Left cardiac atrium (tissue), 4 donors: ENCODE results near the gene GLOD4. TPM values are rescaled to one million over a fixed set of nuclear protein-coding genes. Genes with fewer than 3 reads are reported as not detected.
"Not testable (repeated sequence)": the region's sequence is repeated elsewhere in the genome, so short reads cannot be mapped to it uniquely, and the experiment has no call there.

Experiments
- ATAC-seq, 2 donors: fragments of 200-7000 bp; cut with Tn5 transposase; one replicate each; pipeline ENCODE4 v1.9.1; 2020; ENCODE audit warnings: mild to moderate bottlenecking in 2 of 2, moderate library complexity in 2 of 2
- DNase-seq: peaks from one replicate; pipeline ENCODE4 v3.0.0-alpha.2; 2020
- intact Hi-C, 2 donors: fragments of 100-400 bp; cut with DNase I; formaldehyde crosslinking; loops; one replicate each; pipeline versions ENCODE4 v1.14.1 to v1.15.1; 2022 to 2023
- total RNA-seq, 2 donors: library from RNA; stranded (reverse); fragmentation: NEBNext Ultra II Directional; extraction: Animal tissue kit (Norgen Biotek cat#: 25700); gene quantifications; one replicate each; pipeline ENCODE4 v1.2.1, GENCODE V29; 2021
- donor health status: DM: no; HTN: yes; CAD: no.
- donor health status: DM: no; HTN: yes; CAD: no; lungs with severe emphysema.
- donor health status: DM: yes; HTN: yes; CAD: no.
- donor health status: Dilated cardiomyopathy.

Gene GLOD4
- total RNA-seq, 2 donors from 2014 or later, result 32.7 to 41.1 TPM

GRCh38 chr17:804541-805435 lies 22.7 kb upstream of the GLOD4 start:
- peak in 1 of 2 donors; percentile 21 for ATAC-seq
- intact Hi-C loops, result no loop called here
- DNase-seq, result no peak

GRCh38 chr17:802901-803881 lies 21.1 kb upstream of the GLOD4 start:
- DNase-seq (no peak), ATAC-seq (no peak)
- intact Hi-C loops, result no loop called here

- intact Hi-C loops, result no loop called here
- no peak for DNase-seq
- no peak for ATAC-seq
Measured at GRCh38 chr17:802481-802880, 20.4 kb upstream of the GLOD4 start.

- intact Hi-C loops, result no loop called here
- DNase-seq, result no peak
- no peak for ATAC-seq
Measured at GRCh38 chr17:801660-802059, 19.6 kb upstream of the GLOD4 start.

DNA sequence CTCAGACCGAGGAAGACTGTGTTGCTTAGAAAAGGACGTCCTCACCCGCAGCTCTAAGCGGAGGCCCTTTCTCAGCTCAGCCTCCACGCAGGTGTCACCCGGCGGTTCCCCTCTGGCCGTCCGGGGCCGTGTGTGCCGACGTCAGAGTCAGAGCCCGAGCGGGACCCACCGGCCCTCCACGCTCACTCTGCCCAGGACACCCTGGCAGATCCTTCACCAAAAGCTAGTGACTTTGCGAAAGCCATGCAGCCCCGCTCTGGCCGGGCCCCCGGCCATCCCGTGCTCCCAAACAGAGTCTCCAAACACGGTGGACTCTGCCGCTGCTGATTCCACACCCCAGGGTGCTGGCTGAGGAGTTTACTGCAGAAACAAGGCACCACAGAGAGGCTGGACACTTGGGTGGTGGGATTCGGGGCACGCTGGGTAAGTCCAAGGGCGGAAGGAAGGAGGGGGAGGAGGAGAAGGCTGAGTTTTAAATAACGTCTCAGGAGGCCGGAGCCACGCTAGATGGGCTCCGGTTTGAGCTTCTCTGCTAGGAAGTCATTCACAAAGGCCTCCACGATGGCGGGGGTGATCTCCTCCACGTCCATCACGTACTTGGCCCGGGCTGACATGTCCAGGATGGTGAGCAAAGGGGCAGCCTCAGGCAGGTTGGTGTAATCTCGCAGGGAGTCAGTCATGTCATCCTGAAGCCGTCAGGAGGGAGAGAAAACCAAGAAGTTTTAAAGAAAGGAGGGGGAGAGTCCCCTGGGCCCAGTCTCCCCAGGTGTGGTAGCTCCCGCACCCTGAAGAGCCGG lies 18.6 kb upstream of the GLOD4 start:
- ATAC-seq, result no peak
- no peak for DNase-seq
- intact Hi-C loops, result no loop called here

DNA sequence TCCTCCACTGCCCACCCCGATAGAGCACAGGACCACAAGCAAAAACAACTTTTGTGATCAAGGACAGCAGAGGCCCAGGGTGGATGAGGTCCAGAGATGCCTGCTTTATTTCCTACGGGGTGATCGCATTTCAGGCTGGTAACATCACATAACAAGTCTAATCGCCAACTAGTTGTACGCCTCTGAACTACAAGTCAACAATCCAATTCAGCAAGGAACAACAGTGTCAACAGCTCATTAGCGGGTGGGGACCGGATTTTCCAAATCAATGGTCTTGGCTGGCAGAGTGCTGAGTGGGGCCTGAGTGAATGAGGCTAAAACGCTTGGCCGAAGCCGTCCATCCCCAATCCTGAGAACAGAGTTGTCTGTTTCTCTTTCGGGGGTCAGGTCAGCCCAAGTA lies 17.2 kb upstream of the GLOD4 start:
- intact Hi-C loops, result loop anchor here (5.0 to 10.0 kb wide), 2 partner anchors 46 to 178 kb away; partner anchors contain the start of gene NXN (in 1 of the 2)
- DNase-seq (no peak), ATAC-seq (no peak)

GRCh38 chr17:798246-798645 lies 16.2 kb upstream of the GLOD4 start:
- intact Hi-C loops, result loop anchor here (5.0 to 10.0 kb wide), 2 partner anchors 47 to 179 kb away; partner anchors contain the start of gene NXN (in 1 of the 2)
- DNase-seq (no peak), ATAC-seq (no peak)

GRCh38 chr17:797236-797840 lies 15.3 kb upstream of the GLOD4 start:
- intact Hi-C loops, result loop anchor here (5.0 to 10.0 kb wide), 2 partner anchors 47 to 180 kb away; partner anchors contain the start of gene NXN (in 1 of the 2)
- no peak for ATAC-seq
- DNase-seq, result no peak

GRCh38 chr17:796609-797008 lies 14.5 kb upstream of the GLOD4 start:
- DNase-seq (no peak), ATAC-seq (no peak)
- intact Hi-C loops, result loop anchor here (5.0 to 10.0 kb wide), 2 partner anchors 48 to 181 kb away; partner anchors contain the start of gene NXN (in 1 of the 2)

- ATAC-seq (no peak), DNase-seq (no peak)
- intact Hi-C loops, result loop anchor here (2.0 to 10.0 kb wide), 3 partner anchors 49 to 185 kb away; partner anchors contain the start of gene NXN (in 1 of the 2)
Measured at GRCh38 chr17:795721-796120, 13.6 kb upstream of the GLOD4 start.

DNA sequence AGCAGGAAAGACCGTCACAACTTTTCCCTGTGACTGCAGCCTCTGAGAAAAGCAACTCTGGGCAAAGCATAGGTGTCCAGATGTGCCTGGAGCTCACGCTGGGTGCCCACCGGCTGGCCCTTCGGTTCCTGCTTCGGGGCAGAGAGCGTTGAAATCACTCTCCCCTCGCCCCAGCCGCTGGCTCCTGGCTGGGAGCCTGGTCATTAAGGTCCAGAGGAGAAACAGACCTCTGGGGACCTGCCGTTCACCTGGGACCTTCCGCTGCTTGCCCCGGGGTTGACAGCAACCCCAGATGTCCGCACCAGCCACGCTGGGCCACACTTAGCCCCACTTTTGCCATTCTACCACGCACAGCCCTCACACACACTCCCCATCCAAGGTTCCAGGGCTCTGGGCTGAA lies 13.2 kb upstream of the GLOD4 start:
- DNase-seq (no peak), ATAC-seq (peak in 1 of 2 donors; percentile 3)
- intact Hi-C loops, result loop anchor here (2.0 to 10.0 kb wide), 3 partner anchors 50 to 186 kb away; partner anchors contain the start of gene NXN (in 1 of the 2)

DNA sequence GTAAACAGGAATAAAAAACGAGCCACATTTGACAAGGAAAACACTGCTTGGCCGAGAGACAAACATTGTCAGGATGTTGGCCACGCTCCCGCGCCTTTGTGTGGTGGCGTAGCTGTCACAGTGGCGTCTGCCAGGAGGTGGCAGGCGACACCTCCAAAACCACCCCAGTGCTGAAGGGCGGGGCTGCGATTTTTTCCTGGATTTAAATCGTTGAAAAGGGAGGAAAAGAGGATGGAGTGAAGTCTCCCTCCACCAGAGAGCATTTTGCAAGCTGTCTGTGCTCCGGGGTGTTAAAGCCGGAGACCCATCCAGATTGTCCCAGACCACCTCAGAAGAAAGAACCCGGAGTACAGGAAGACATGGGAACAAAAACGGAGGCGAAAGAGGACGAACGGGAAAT lies 12.8 kb upstream of the GLOD4 start:
- DNase-seq, result peak; percentile 91
- ATAC-seq, result peak; percentile 61 to 69
- intact Hi-C loops, result loop anchor here (2.0 to 10.0 kb wide), 4 partner anchors 50 to 262 kb away; partner anchors contain the start of gene NXN (in 1 of the 2)

- DNase-seq (no peak), ATAC-seq (no peak)
- intact Hi-C loops, result loop anchor here in 1 of 2 donors (5.0 to 10.0 kb wide), 2 partner anchors 53 to 265 kb away; no protein-coding TSS in a partner anchor
Measured at GRCh38 chr17:792277-792676, 10.2 kb upstream of the GLOD4 start.

GRCh38 chr17:791829-792228 lies 9.7 kb upstream of the GLOD4 start:
- DNase-seq (no peak), ATAC-seq (no peak)
- intact Hi-C loops, result loop anchor here in 1 of 2 donors (5.0 to 10.0 kb wide), 2 partner anchors 53 to 265 kb away; no protein-coding TSS in a partner anchor

DNA sequence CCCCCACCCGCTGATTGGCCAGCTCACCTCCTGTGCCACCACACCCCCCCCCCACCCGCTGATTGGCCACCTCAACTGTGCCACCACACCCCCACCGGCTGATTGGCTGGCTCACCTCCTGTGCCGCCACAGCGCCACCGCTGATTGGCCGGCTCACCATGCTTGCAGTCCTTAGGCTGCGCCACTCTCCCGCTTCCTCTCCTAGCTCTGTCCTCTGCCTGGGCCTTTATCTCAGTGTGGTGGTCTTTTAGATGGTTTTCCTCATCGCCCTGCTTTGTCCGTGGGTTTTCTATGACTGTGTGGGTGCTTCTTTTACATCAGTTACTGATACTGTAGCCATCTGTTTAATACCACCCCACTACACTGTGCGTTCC lies 8.8 kb upstream of the GLOD4 start:
- not testable (repeated sequence) for ATAC-seq
- intact Hi-C loops, result loop anchor here in 1 of 2 donors (5.0 to 10.0 kb wide), 2 partner anchors 54 to 266 kb away; no protein-coding TSS in a partner anchor
- DNase-seq, result peak; percentile 46

DNA sequence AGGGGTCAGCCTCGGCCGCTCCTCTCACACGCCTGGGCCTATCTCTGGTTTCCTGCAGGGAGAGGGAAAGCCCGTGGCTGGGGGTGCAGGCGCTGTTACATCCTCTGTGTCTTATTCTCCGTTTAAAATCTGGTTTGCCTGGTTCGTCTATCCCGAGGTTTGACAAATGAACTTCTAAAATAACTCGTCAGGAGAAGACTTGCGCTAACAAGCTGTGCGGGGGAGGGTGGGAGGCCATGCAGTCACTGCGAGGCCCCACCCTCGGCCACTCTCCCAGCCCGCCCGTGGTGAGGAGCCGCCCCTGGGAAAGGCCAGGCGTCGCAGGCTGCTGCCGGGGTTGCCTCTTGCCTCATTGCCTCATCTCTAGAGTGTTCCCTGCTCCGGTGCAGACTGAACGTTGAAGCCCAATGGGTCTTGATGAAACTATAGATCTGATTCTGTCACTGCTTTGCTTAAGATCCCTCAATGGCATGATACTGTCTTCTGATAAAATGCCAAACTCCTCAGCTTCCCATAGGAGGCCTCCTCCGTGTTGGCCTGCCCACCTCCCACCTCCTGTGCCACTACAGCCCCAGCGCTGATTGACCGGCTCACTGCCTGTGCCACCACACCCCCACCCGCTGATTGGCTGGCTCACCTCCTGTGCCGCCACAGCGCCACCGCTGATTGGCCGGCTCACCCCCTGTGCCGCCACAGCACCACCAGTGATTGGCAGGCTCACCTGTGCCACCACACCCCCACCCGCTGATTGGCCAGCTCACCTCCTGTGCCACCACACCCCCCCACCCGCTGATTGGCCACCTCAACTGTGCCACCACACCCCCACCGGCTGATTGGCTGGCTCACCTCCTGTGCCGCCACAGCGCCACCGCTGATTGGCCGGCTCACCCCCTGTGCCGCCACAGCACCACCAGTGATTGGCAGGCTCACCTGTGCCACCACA lies 8.1 kb upstream of the GLOD4 start:
- DNase-seq (peak; percentile 82), ATAC-seq (peak; percentile 77 to 79)
- intact Hi-C loops, result loop anchor here in 1 of 2 donors (5.0 to 10.0 kb wide), 2 partner anchors 55 to 267 kb away; no protein-coding TSS in a partner anchor
